H9 (cell line): ENCODE data around the gene FAM89B. TPM values are rescaled to one million over a fixed set of nuclear protein-coding genes. Genes with fewer than 3 reads are reported as not detected.

Experiments
- DNase-seq: peaks from one replicate; pipeline ENCODE4 v3.0.0-alpha.2; 2017
- H2AFZ ChIP-seq: one replicate; pipeline ENCODE4 v1.6.1; 2013; ENCODE audit warnings: mild to moderate bottlenecking, low read length, control low read depth, moderate library complexity
- H2AK5ac ChIP-seq: 2 replicates; pipeline ENCODE4 v1.6.1; 2013; ENCODE audit warnings: low read length, control low read depth, mixed read lengths; ENCODE audit not compliant: insufficient read length
- H2BK120ac ChIP-seq: one replicate; pipeline ENCODE4 v1.6.1; 2013; ENCODE audit warnings: low read depth, mild to moderate bottlenecking, low read length, control low read depth, inconsistent platforms; ENCODE audit not compliant: poor library complexity, severe bottlenecking
- H2BK12ac ChIP-seq: 2 replicates; pipeline ENCODE4 v1.6.1; 2013; ENCODE audit warnings: low read length, control low read depth, mixed read lengths, low read depth; ENCODE audit not compliant: insufficient read length
- H2BK15ac ChIP-seq: 2 replicates; pipeline ENCODE4 v1.6.1; 2013; ENCODE audit warnings: low read depth, low read length, control low read depth
- H2BK20ac ChIP-seq: one replicate; pipeline ENCODE4 v1.6.1; 2013; ENCODE audit warnings: low read depth, mild to moderate bottlenecking, low read length, control low read depth, inconsistent platforms; ENCODE audit not compliant: poor library complexity, severe bottlenecking
- H2BK5ac ChIP-seq: 2 replicates; pipeline ENCODE4 v1.6.1; 2013; ENCODE audit warnings: low read length, control low read depth, mixed read lengths; ENCODE audit not compliant: insufficient read length
- H3K14ac ChIP-seq: 2 replicates; pipeline ENCODE4 v1.6.1; 2013; ENCODE audit warnings: low read length, control low read depth; ENCODE audit not compliant: insufficient read depth
- H3K18ac ChIP-seq: 2 replicates; pipeline ENCODE4 v1.6.1; 2013; ENCODE audit warnings: low read depth, mild to moderate bottlenecking, mixed read lengths, low read length, control low read depth; ENCODE audit not compliant: insufficient read length
- H3K23ac ChIP-seq: 2 replicates; pipeline ENCODE4 v1.6.1; 2013; ENCODE audit warnings: low read length, control low read depth, mixed read lengths, low read depth; ENCODE audit not compliant: insufficient read length
- H3K23me2 ChIP-seq: 2 replicates; pipeline ENCODE4 v1.6.1; 2013; ENCODE audit warnings: low read depth, mild to moderate bottlenecking, mixed read lengths, low read length, control low read depth; ENCODE audit not compliant: insufficient read length, poor library complexity, severe bottlenecking
- H3K27ac ChIP-seq: 2 replicates; pipeline ENCODE4 v1.5.1; 2013; ENCODE audit warnings: low read length, control low read depth, mixed read lengths, low read depth; ENCODE audit not compliant: insufficient read length
- H3K27me3 ChIP-seq: 2 replicates; pipeline ENCODE4 v1.6.1; 2013; ENCODE audit warnings: low read length, control low read depth, inconsistent platforms; ENCODE audit not compliant: insufficient read depth
- H3K4ac ChIP-seq: 2 replicates; pipeline ENCODE4 v1.6.1; 2013; ENCODE audit warnings: low read depth, mild to moderate bottlenecking, control low read depth, inconsistent platforms, low read length, moderate library complexity
- H3K4me1 ChIP-seq: 2 replicates; pipeline ENCODE4 v1.6.1; 2013; ENCODE audit warnings: low read length, control low read depth, inconsistent platforms; ENCODE audit not compliant: insufficient read depth
- H3K4me2 ChIP-seq: 2 replicates; pipeline ENCODE4 v1.6.1; 2013; ENCODE audit warnings: low read length, control low read depth, mixed read lengths; ENCODE audit not compliant: insufficient read length, insufficient read depth
- H3K56ac ChIP-seq: 2 replicates; pipeline ENCODE4 v1.6.1; 2013; ENCODE audit warnings: low read depth, mild to moderate bottlenecking, mixed read lengths, low read length, control low read depth; ENCODE audit not compliant: insufficient read length
- H3K79me1 ChIP-seq: 2 replicates; pipeline ENCODE4 v1.6.1; 2013; ENCODE audit warnings: low read depth, mild to moderate bottlenecking, moderate library complexity, low read length, control low read depth, inconsistent platforms; ENCODE audit not compliant: insufficient read depth, poor library complexity, severe bottlenecking
- H3K79me2 ChIP-seq: 2 replicates; pipeline ENCODE4 v1.6.1; 2013; ENCODE audit warnings: low read length, control low read depth, inconsistent platforms; ENCODE audit not compliant: insufficient read depth
- H3K9ac ChIP-seq: 2 replicates; pipeline ENCODE4 v1.6.1; 2013; ENCODE audit warnings: low read length, control low read depth, mixed read lengths; ENCODE audit not compliant: insufficient read length; ENCODE audit errors: extremely low read depth
- H3K9me3 ChIP-seq: one replicate; pipeline ENCODE4 v1.6.1; 2013; ENCODE audit warnings: low read depth, low read length, inconsistent platforms; ENCODE audit not compliant: control insufficient read depth
- H3T11ph ChIP-seq: one replicate; pipeline ENCODE4 v1.6.1; 2013; ENCODE audit warnings: mild to moderate bottlenecking, low read length, control low read depth, inconsistent platforms
- H4K20me1 ChIP-seq: one replicate; pipeline ENCODE4 v1.6.1; 2013; ENCODE audit not compliant: control insufficient read depth, insufficient read length, insufficient read depth
- H4K5ac ChIP-seq: 2 replicates; pipeline ENCODE4 v1.6.1; 2013; ENCODE audit warnings: low read depth, mild to moderate bottlenecking, mixed read lengths, low read length, control low read depth; ENCODE audit not compliant: insufficient read length
- H4K8ac ChIP-seq: replicated peaks from 2 replicates; pipeline ENCODE4 v1.6.1; 2013; ENCODE audit warnings: low read length, control low read depth, mixed read lengths, low read depth; ENCODE audit not compliant: insufficient read length
- H4K91ac ChIP-seq: 2 replicates; pipeline ENCODE4 v1.6.1; 2013; ENCODE audit warnings: low read depth, mild to moderate bottlenecking, moderate library complexity, mixed read lengths, low read length, control low read depth; ENCODE audit not compliant: insufficient read length
- H3K27ac Mint-ChIP-seq, 3 experiments: 2 replicates in 2 of 3; 3 replicates in 1 of 3; pipeline ENCODE4 v1.8.0; 2020 to 2021; ENCODE audit warnings: mixed read lengths in 3 of 3, mild to moderate bottlenecking in 1 of 3, moderate library complexity in 1 of 3
- H3K27me3 Mint-ChIP-seq: 2 replicates; pipeline ENCODE4 v1.8.0; 2021; ENCODE audit warnings: low read depth, mild to moderate bottlenecking, moderate library complexity, mixed read lengths
- H3K36me3 Mint-ChIP-seq, 3 experiments: 2 replicates in 2 of 3; 3 replicates in 1 of 3; pipeline ENCODE4 v1.8.0; 2020 to 2021; ENCODE audit warnings: low read depth in 3 of 3, mixed read lengths in 3 of 3; ENCODE audit not compliant: insufficient read depth in 1 of 3
- H3K4me1 Mint-ChIP-seq, 2 experiments: 2 replicates each; pipeline ENCODE4 v1.8.0; 2020; ENCODE audit warnings: mixed read lengths in 2 of 2
- H3K4me3 Mint-ChIP-seq, 2 experiments: 2 replicates in 1 of 2; 3 replicates in 1 of 2; pipeline ENCODE4 v1.8.0; 2020 to 2021; ENCODE audit warnings: mild to moderate bottlenecking in 2 of 2, mixed read lengths in 2 of 2, moderate library complexity in 1 of 2
- H3K9me3 Mint-ChIP-seq, 2 experiments: 2 replicates in 1 of 2; 3 replicates in 1 of 2; pipeline ENCODE4 v1.8.0; 2020; ENCODE audit warnings: mild to moderate bottlenecking in 2 of 2, mixed read lengths in 2 of 2, moderate library complexity in 1 of 2
- WGBS: extraction: QIAGEN DNeasy Blood & Tissue Kit; methylation state at CpG from one replicate; pipeline ENCODE4 v1.1.7; 2013; ENCODE audit warnings: missing lambda C conversion rate, low lambda C conversion rate, mixed read lengths; ENCODE audit not compliant: insufficient read length; ENCODE audit errors: extremely low coverage; 5-methylcytosine and 5-hydroxymethylcytosine counted together
- total RNA-seq: library from RNA; stranded (reverse); gene quantifications from 2 replicates; pipeline ENCODE4 v1.2.1, GENCODE V29; 2021
- TF ChIP-seq, protein P1 (sequence below): fragments of 200-600 bp; sonication (generic); conservative IDR thresholded peaks from 3 replicates; pipeline ENCODE4 v1.8.0; 2021; ENCODE audit warnings: antibody characterized with exemption, mild to moderate bottlenecking

FAM89B gene
- total RNA-seq, 1 experiment from 2014 or later = 21.7 TPM

GRCh38 chr11:65581928-65582327, 9.6 kb downstream of the FAM89B start:
- H3K9ac ChIP-seq = no peak overlapping the region
- Mint-ChIP-seq H3K27me3 (peaks cover 12% of the 10 kb centered on the region), H3K4me1 (peaks cover 0 to 14% of the 10 kb centered on the region in 2 experiments; a peak in 2 of 4 replicates), H3K27ac (peak overlapping the region in 1 of 3 experiments; percentile 63; a peak in 1 of 7 replicates), H3K4me3 (no peak overlapping the region), H3K9me3 (no peaks in the 10 kb centered on the region), H3K36me3 (no peaks in the 10 kb centered on the region)
- TF ChIP-seq, protein P1, sequence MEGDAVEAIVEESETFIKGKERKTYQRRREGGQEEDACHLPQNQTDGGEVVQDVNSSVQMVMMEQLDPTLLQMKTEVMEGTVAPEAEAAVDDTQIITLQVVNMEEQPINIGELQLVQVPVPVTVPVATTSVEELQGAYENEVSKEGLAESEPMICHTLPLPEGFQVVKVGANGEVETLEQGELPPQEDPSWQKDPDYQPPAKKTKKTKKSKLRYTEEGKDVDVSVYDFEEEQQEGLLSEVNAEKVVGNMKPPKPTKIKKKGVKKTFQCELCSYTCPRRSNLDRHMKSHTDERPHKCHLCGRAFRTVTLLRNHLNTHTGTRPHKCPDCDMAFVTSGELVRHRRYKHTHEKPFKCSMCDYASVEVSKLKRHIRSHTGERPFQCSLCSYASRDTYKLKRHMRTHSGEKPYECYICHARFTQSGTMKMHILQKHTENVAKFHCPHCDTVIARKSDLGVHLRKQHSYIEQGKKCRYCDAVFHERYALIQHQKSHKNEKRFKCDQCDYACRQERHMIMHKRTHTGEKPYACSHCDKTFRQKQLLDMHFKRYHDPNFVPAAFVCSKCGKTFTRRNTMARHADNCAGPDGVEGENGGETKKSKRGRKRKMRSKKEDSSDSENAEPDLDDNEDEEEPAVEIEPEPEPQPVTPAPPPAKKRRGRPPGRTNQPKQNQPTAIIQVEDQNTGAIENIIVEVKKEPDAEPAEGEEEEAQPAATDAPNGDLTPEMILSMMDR = no peak
- no peak overlapping the region for H3K27ac ChIP-seq
- no peaks in the 10 kb centered on the region; the same call in 1 of the 2 replicates for H3K27me3 ChIP-seq
- no peak overlapping the region for H2AFZ ChIP-seq
- no peak overlapping the region for H2BK120ac ChIP-seq
- no peak overlapping the region for H4K5ac ChIP-seq
- H3K23me2 ChIP-seq = no peaks in the 10 kb centered on the region
- no peak for DNase-seq
- no peak overlapping the region for H2BK5ac ChIP-seq
- H3K79me2 ChIP-seq = no peaks in the 10 kb centered on the region
- no peak overlapping the region for H2BK20ac ChIP-seq
- no peak overlapping the region for H4K91ac ChIP-seq
- no peak overlapping the region for H3K4ac ChIP-seq
- H3K9me3 ChIP-seq = no peaks in the 10 kb centered on the region
- no peak overlapping the region for H3T11ph ChIP-seq
- no peak overlapping the region for H2AK5ac ChIP-seq
- no peak overlapping the region for H2BK12ac ChIP-seq
- no peaks in the 10 kb centered on the region for H3K4me1 ChIP-seq
- H3K79me1 ChIP-seq = no peaks in the 10 kb centered on the region
- no peak overlapping the region for H3K23ac ChIP-seq
- H3K18ac ChIP-seq = no peak overlapping the region
- H4K20me1 ChIP-seq = no peaks in the 10 kb centered on the region
- no peak overlapping the region for H3K56ac ChIP-seq
- no peak overlapping the region for H4K8ac ChIP-seq
- WGBS = no CpG with 5 or more reads among the region's 3 CpGs
- no peak overlapping the region for H3K14ac ChIP-seq
- no peak overlapping the region for H3K4me2 ChIP-seq
- no peak overlapping the region for H2BK15ac ChIP-seq
